Thoracic aorta (tissue), 2 donors: ENCODE measurements around the gene NRCAM. TPM values are rescaled to one million over a fixed set of nuclear protein-coding genes. Genes with fewer than 3 reads are reported as not detected.

Source experiments
- ATAC-seq: fragments of 150-250 bp; one replicate; pipeline ENCODE4 v1.8.0; 2017; ENCODE audit warnings: low read depth; ENCODE audit not compliant: insufficient number of reproducible peaks, low FRiP score
- DNase-seq: peaks from one replicate; pipeline ENCODE4 v3.0.0-alpha.2; 2020; ENCODE audit warnings: low spot score
- H3K27ac ChIP-seq, 2 donors: fragments of 200-600 bp; sonication (generic); 1 replicate in 1 of 2; 2 replicates in 1 of 2; pipeline ENCODE4 v1.5.1; 2016; ENCODE audit warnings: mild to moderate bottlenecking in 2 of 2, moderate library complexity in 2 of 2
- H3K27me3 ChIP-seq: fragments of 200-600 bp; sonication (generic); replicated peaks from 2 replicates; pipeline ENCODE4 v1.6.0; 2016; ENCODE audit warnings: mild to moderate bottlenecking; ENCODE audit not compliant: insufficient read depth
- H3K36me3 ChIP-seq: fragments of 200-600 bp; sonication (generic); one replicate; pipeline ENCODE4 v1.5.1; 2016
- H3K4me1 ChIP-seq, 2 donors: fragments of 200-600 bp; sonication (generic); 1 replicate in 1 of 2; 2 replicates in 1 of 2; pipeline versions ENCODE4 v1.5.1 to v1.6.0; 2016; ENCODE audit warnings: low read depth in 2 of 2, mild to moderate bottlenecking in 1 of 2; ENCODE audit not compliant: control insufficient read depth in 1 of 2
- H3K4me3 ChIP-seq: fragments of 200-600 bp; sonication (generic); 2 replicates; pipeline ENCODE4 v1.5.1; 2016; ENCODE audit warnings: mild to moderate bottlenecking
- H3K9me3 ChIP-seq: fragments of 200-600 bp; sonication (generic); 2 replicates; pipeline ENCODE4 v1.5.1; 2016
- total RNA-seq, 2 donors: library from RNA; depleted of rRNA; stranded (reverse); fragments of >200 nt; gene quantifications; one replicate each; pipeline versions ENCODE4 v1.1.0 to v1.2.3, GENCODE V29; 2016
- TF ChIP-seq, protein P1 (sequence below): fragments of 200-600 bp; sonication (generic); IDR thresholded peaks from one replicate; pipeline ENCODE4 v1.5.1; 2019; ENCODE audit warnings: antibody characterized with exemption

The NRCAM gene
- total RNA-seq, 2 donors from 2014 or later: 2.4 to 3.3 TPM

DNA sequence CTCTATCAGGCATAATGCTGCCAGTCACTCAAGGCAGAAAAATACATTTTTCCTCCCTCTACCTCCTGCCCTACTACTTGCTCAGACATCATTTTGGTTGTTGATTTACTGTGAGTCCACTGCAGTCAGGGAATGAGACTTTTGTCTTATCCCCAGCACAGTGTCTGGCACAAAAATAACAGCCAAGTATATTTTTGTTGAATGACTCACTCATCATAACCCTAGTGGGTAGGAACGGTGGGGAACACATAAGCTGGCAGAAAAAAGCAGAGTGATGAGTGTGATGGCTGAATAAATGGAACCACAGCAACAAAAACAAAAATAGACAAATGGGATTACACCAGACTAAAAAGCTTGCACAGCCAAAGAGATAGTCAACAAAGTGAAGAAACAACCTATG lies 260.2 kb downstream of the NRCAM start:
- H3K36me3 ChIP-seq: no peaks in the 10 kb centered on the region

DNA sequence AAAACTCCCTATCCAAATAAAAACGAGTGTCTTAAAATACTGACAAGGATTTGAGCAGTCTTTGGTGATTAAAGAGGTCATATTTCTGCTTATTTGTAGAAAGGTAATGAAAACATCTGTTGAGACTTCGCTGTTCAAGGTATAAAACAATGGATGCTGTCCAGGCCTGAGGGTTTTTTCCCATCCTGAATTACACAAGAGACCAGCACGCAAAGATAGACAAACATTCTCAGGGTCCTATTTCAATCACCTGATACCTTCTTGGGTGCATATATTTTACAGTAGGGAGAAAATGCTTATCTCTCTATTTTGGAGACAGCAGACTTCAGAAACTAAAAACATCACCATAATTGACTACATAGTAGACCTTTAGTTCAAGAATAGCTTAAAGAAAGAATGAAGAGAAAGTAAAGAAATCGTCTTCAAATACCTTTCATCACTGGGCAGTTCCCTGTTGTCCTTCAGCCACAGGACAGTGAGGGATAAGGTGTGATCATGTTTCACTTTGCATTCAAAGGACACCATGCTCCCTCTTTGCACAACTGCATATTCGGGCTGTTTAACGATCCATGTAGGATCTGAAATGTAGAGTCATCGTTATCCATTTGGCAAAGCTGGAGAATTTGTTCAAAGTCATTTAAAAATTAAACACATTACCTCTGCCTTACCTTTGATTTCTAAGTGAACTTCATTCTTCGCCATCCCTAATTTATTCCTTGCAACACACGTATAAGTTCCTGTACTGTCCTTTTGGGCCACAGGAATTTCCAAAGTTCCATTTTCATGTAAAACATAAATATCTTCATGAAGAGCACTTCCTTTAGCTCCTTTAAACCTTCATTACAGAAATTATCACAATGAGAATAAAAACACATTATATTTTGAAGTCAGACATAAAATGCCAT lies 262.4 kb downstream of the NRCAM start:
- no peak for ATAC-seq
- H3K9me3 ChIP-seq: no peaks in the 10 kb centered on the region
- H3K4me1 ChIP-seq: no peaks in the 10 kb centered on the region
- TF ChIP-seq, protein P1, sequence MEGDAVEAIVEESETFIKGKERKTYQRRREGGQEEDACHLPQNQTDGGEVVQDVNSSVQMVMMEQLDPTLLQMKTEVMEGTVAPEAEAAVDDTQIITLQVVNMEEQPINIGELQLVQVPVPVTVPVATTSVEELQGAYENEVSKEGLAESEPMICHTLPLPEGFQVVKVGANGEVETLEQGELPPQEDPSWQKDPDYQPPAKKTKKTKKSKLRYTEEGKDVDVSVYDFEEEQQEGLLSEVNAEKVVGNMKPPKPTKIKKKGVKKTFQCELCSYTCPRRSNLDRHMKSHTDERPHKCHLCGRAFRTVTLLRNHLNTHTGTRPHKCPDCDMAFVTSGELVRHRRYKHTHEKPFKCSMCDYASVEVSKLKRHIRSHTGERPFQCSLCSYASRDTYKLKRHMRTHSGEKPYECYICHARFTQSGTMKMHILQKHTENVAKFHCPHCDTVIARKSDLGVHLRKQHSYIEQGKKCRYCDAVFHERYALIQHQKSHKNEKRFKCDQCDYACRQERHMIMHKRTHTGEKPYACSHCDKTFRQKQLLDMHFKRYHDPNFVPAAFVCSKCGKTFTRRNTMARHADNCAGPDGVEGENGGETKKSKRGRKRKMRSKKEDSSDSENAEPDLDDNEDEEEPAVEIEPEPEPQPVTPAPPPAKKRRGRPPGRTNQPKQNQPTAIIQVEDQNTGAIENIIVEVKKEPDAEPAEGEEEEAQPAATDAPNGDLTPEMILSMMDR: no peak
- no peak overlapping the region for H3K4me3 ChIP-seq
- DNase-seq: no peak
- no peaks in the 10 kb centered on the region for H3K27me3 ChIP-seq
- H3K36me3 ChIP-seq: no peaks in the 10 kb centered on the region
- H3K27ac ChIP-seq: no peak overlapping the region

More for the DNA sequence above, 260.2 kb downstream of the NRCAM start:
- TF ChIP-seq, protein P1: no peak
- Histone ChIP-seq H3K27ac (no peak overlapping the region), H3K9me3 (no peaks in the 10 kb centered on the region), H3K27me3 (no peaks in the 10 kb centered on the region), H3K4me1 (no peaks in the 10 kb centered on the region), H3K4me3 (no peak overlapping the region)
- ATAC-seq (no peak), DNase-seq (no peak)

DNA sequence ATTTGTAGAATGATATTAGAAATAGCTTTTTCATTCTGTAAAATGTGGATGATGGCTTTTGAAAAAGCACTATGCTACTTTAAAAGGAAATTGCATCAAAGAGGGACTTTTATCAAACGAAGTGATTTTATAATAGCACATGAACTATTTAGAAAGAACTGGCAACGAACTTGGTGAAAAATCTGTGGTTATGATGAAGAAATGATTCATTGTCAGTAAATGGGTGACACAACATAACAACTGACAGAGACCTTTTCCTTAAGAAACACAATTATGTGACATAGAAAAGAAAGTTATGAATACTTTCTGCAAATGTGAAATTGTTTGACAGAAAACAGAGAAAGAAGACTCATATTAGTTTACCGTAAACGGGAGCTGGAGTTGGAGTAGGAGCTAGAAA lies 265.3 kb downstream of the NRCAM start:
- Histone ChIP-seq H3K36me3 (no peaks in the 10 kb centered on the region), H3K9me3 (no peaks in the 10 kb centered on the region), H3K4me1 (no peaks in the 10 kb centered on the region), H3K4me3 (no peak overlapping the region), H3K27ac (no peak overlapping the region), H3K27me3 (no peaks in the 10 kb centered on the region)
- no peak for ATAC-seq
- DNase-seq: no peak
- TF ChIP-seq, protein P1: no peak

DNA sequence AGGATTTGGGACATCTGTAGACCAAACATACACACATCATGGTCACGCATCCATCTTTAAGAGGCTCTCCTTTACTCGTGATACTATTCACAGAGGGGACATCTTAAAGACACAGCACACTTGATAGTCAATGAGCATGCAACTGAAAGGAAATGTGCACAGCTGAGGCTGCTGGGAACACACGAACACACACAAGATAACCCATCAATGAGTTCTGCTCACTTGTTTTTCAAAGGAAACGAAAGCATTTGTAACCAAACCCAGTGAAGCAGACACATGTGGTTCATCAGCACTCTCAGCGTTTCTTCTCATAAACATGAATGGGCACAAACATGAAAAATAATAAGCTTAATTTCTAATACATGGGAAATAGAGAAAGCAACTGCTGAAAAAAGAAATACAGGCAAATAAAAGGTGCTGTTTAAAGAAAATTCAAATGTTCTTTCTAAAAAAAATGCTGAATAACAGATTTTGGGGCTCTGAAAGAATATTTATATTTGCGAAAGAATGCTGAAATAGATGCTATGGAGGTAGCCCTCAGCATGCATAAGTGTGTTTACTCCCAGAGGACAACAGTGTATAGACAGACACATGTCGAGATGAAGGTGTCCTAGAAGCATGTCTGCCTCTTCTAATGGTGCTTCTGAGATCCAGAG lies 266.4 kb downstream of the NRCAM start:
- no peaks in the 10 kb centered on the region for H3K27me3 ChIP-seq
- H3K9me3 ChIP-seq: no peaks in the 10 kb centered on the region
- DNase-seq: no peak
- H3K27ac ChIP-seq: no peak overlapping the region
- ATAC-seq: no peak
- H3K36me3 ChIP-seq: no peaks in the 10 kb centered on the region
- H3K4me3 ChIP-seq: no peak overlapping the region
- TF ChIP-seq, protein P1: no peak
- H3K4me1 ChIP-seq: no peaks in the 10 kb centered on the region

DNA sequence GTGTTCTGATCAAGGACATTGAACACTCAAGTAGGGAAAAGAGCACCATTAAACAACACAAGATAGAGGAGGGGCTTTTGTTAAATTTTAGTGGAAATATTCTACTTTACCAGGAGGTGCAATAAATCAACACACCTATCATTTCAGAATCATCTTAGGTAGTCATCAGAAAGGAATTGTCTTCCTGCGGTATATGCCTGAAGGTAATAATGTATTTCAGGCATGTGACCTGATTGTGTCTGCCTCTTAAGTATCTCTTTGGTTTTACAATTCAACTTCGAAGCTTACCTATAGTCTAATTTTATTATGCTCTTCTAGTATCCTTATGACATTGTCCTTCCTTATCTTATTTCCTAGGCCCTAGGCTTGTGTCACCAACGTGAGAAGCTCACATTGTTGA lies 267.5 kb downstream of the NRCAM start:
- Histone ChIP-seq H3K27ac (no peak overlapping the region), H3K4me3 (no peak overlapping the region), H3K4me1 (no peaks in the 10 kb centered on the region), H3K36me3 (no peaks in the 10 kb centered on the region), H3K9me3 (no peaks in the 10 kb centered on the region), H3K27me3 (no peaks in the 10 kb centered on the region)
- DNase-seq (no peak), ATAC-seq (no peak)
- TF ChIP-seq, protein P1: no peak
